Ishikawa (cell line): Measurements from ENCODE around the gene EEF2K.

ENCODE experiments used
- CEBPB ChIP-seq: IDR thresholded peaks from 2 replicates; pipeline ENCODE4 v1.6.1; 2012
- CREB1 ChIP-seq: IDR thresholded peaks from 2 replicates; pipeline ENCODE4 v1.6.1; 2012; ENCODE audit warnings: low read depth
- EGR1 ChIP-seq: IDR thresholded peaks from 2 replicates; pipeline ENCODE4 v1.6.1; 2012
- EP300 ChIP-seq: IDR thresholded peaks from 2 replicates; pipeline ENCODE4 v1.6.1; 2012; ENCODE audit warnings: borderline replicate concordance
- FOXM1 ChIP-seq: IDR thresholded peaks from 2 replicates; pipeline ENCODE4 v1.6.1; 2012; ENCODE audit warnings: low read depth, borderline replicate concordance
- MAX ChIP-seq: IDR thresholded peaks from 2 replicates; pipeline ENCODE4 v1.6.1; 2012
- NFIC ChIP-seq: IDR thresholded peaks from 2 replicates; pipeline ENCODE4 v1.6.1; 2012
- RAD21 ChIP-seq: IDR thresholded peaks from 2 replicates; pipeline ENCODE4 v1.6.1; 2012; ENCODE audit warnings: low read depth
- REST ChIP-seq: IDR thresholded peaks from 2 replicates; pipeline ENCODE4 v1.6.1; 2012; ENCODE audit warnings: low read depth, mild to moderate bottlenecking
- TAF1 ChIP-seq: IDR thresholded peaks from 2 replicates; pipeline ENCODE4 v1.6.1; 2012; ENCODE audit warnings: low read depth, mild to moderate bottlenecking
- TCF12 ChIP-seq: IDR thresholded peaks from 2 replicates; pipeline ENCODE4 v1.6.1; 2012; ENCODE audit warnings: low read depth
- TEAD4 ChIP-seq: IDR thresholded peaks from 2 replicates; pipeline ENCODE4 v1.6.1; 2012
- USF1 ChIP-seq: IDR thresholded peaks from 2 replicates; pipeline ENCODE4 v1.6.1; 2012
- YY1 ChIP-seq: IDR thresholded peaks from 2 replicates; pipeline ENCODE4 v1.6.1; 2012; ENCODE audit warnings: low read depth
- ZBTB7A ChIP-seq: IDR thresholded peaks from 2 replicates; pipeline ENCODE4 v1.6.1; 2012; ENCODE audit warnings: low read depth

Gene EEF2K

DNA sequence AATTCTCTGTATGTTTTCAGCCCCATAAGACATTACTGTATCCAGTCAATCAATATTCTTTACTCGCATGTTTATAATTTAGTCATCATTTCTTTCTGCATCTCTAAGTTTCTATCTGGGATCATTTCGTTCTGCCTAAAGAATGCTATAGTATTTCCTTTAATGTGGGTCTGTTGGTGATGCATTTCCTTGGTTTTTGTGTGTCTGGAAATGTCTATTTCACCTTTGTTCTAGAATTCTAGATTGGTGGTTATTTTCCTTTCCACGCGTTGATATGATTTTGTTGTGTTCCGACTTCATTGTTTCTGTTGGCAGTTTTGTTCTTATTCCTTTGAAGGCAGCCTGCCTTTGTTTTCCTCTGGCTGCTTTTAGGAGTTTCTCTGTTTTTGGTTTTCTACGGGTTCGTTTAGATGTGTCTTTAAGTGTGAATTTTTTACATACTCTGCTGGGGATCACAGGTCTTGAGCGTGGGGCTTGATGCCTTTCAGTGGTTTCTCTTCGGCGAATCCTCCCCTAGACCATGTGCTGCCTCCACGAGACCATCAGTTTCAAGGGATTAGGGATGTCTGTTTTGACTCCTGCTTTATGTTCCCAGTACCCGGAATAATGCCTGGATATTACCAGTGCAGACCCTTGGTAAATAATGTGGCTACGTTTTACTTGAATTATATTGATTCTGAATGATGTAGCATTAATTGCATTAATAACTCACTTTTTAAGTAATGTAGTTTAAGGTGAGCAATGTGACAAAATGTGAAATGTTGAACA is 114.7 kb downstream of the EEF2K start:
- TF ChIP-seq REST (no peak), FOXM1 (no peak), NFIC (no peak), MAX (no peak)

DNA sequence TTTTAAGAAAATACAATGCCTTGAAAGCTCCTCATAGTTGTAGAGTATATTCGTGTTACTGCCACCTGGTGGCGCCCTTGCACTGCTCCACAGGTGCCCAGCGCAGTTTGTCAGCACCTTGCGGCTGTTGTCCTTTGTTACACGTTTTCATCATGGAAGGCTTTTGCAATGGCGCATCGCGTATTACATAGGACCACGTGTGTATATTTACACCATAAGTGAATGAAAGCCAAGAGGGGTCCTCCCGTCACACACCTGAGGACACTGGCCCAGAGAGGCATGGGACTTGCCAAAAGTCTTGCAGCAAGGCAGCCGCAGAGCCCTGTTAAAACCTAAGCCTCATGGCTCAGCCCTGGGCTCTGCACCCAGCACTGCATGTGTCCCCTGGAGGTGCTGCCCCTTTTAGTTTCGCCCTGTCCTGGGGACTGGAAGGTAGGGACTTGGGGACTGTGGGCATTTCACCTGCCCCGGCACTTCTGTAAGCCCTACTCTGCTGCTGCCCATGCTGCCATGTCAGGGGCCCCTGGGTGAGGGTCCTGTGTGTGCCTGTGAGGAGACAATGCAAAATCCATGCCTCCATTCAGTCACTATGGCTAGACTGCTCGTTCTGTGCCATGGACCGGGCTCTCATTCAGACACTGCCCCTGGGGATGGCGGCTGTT is 115.4 kb downstream of the EEF2K start:
- TF ChIP-seq RAD21: peak; percentile 90
- TF ChIP-seq FOXM1: no peak
- no peak for TF ChIP-seq EGR1

DNA sequence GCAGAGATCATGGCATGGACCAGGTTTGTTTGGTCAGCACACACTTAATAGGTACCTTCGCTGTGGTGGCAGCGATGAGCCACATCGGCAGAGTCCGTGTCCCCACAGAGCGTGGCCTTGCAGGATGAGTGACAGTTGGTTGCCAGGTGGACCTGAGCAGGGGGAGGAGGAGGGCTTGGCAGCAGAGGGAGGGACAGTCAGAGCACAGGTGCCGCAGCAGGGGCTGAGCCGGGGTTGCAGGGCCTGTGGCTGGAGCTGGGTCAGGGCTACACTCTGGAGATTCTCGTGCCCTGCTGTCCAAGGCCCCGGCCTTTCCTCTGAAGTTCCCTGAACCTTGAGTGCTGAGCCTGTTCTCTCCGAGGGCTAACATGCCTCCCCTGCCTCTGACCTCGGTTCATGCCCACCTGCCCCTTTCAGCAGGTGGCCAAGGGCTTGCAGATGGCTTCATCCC is 116.0 kb downstream of the EEF2K start:
- no peak for TF ChIP-seq REST
- TF ChIP-seq TEAD4: no peak
- no peak for TF ChIP-seq YY1
- TF ChIP-seq NFIC: no peak
- TF ChIP-seq FOXM1: no peak
- TF ChIP-seq CREB1: no peak
- TF ChIP-seq CEBPB: no peak
- TF ChIP-seq EGR1: no peak
- no peak for TF ChIP-seq TAF1
- no peak for TF ChIP-seq USF1
- no peak for TF ChIP-seq EP300
- TF ChIP-seq RAD21: no peak
- no peak for TF ChIP-seq TCF12
- no peak for TF ChIP-seq ZBTB7A
- no peak for TF ChIP-seq MAX

DNA sequence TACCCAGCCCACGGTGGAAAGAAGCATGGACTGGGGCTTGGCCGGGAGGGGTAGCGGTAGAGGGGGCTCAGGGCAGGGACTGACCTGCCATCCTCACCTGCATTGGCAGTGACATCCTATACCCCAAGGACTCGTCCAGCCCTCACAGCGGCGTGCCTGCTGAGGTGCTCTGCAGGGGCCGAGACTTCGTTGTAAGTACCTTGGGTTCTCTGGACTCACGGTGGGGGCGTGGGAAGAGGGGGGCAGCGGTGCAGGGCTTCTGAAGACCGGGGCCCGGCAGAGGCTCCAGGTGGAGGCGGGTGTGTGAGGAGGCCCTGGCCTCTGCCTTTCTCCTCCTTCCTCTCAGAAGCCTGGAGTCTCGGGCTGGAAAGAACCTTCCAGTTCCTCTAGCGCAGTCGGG is 116.7 kb downstream of the EEF2K start:
- TF ChIP-seq RAD21 (no peak), REST (no peak), EGR1 (no peak), TAF1 (no peak), YY1 (no peak), CREB1 (no peak), MAX (no peak), FOXM1 (no peak), CEBPB (no peak), EP300 (no peak), TEAD4 (no peak), USF1 (no peak), TCF12 (no peak), NFIC (no peak), ZBTB7A (no peak)
